MCF 10A (cell line): ENCODE results near the gene CST9. TPM values are rescaled to one million over a fixed set of nuclear protein-coding genes. Genes with fewer than 3 reads are reported as not detected.

Experiments
- BruUV-seq: library from RNA; stranded (reverse); fragments of 400-500 nt; replicated peaks from 2 replicates; lab custom pipeline; 2021; lab: Mats Ljungman, UMichigan
- CTCF ChIA-PET: fragments of 300-600 bp; sonication (Branson Sonifier 250); formaldehyde crosslinking; extraction: SDS; loops from one replicate; lab custom pipeline; 2021; ENCODE audit warnings: antibody characterized with exemption, inconsistent platforms; lab: Yijun Ruan, JAX
- POLR2A ChIA-PET: fragments of 300-600, 350-650 bp; sonication (Branson Sonifier 250); formaldehyde crosslinking; extraction: SDS; loops from one replicate; lab custom pipeline; 2020; ENCODE audit warnings: antibody characterized with exemption, inconsistent platforms; lab: Yijun Ruan, JAX
- DNase-seq: peaks from one replicate; pipeline ENCODE4 v3.0.0-alpha.2; 2018; ENCODE audit not compliant: unreplicated experiment
- H3K27ac Mint-ChIP-seq: one replicate; pipeline ENCODE4 v1.8.0; 2022; ENCODE audit warnings: mild to moderate bottlenecking, low read depth, mixed read lengths; ENCODE audit not compliant: unreplicated experiment
- H3K27me3 Mint-ChIP-seq: one replicate; pipeline ENCODE4 v1.8.0; 2022; ENCODE audit warnings: mixed read lengths; ENCODE audit not compliant: insufficient read depth, unreplicated experiment
- H3K36me3 Mint-ChIP-seq: one replicate; pipeline ENCODE4 v1.8.0; 2022; ENCODE audit warnings: mild to moderate bottlenecking, moderate library complexity, mixed read lengths; ENCODE audit not compliant: insufficient read depth, unreplicated experiment
- H3K4me1 Mint-ChIP-seq: one replicate; pipeline ENCODE4 v1.8.0; 2022; ENCODE audit warnings: mixed read lengths; ENCODE audit not compliant: insufficient read depth, unreplicated experiment
- H3K4me3 Mint-ChIP-seq: one replicate; pipeline ENCODE4 v1.8.0; 2022; ENCODE audit warnings: mild to moderate bottlenecking, moderate library complexity, mixed read lengths; ENCODE audit not compliant: unreplicated experiment
- H3K9me3 Mint-ChIP-seq: one replicate; pipeline ENCODE4 v1.8.0; 2022; ENCODE audit warnings: mixed read lengths; ENCODE audit not compliant: unreplicated experiment
- CTCF ChIP-seq: fragments of 200-600 bp; IDR thresholded peaks from one replicate; pipeline ENCODE4 v1.8.0; 2022; ENCODE audit warnings: antibody characterized with exemption, mild to moderate bottlenecking; ENCODE audit not compliant: unreplicated experiment
- intact Hi-C: fragments of 100-400 bp; cut with micrococcal nuclease; formaldehyde crosslinking; loops from 2 replicates; pipeline ENCODE4 v1.14.1; 2022
- total RNA-seq: library from RNA; stranded (reverse); gene quantifications from 2 replicates; pipeline ENCODE4 v1.2.3, GENCODE V29; 2022

The CST9 gene
- total RNA-seq, 1 experiment from 2014 or later, result not detected

- intact Hi-C loops, result no loop called here
- DNase-seq, result no peak
These were observed 8.4 kb upstream of the CST9 start for GRCh38 chr20:23614163-23614562.

GRCh38 chr20:23613676-23614075 is 8.0 kb upstream of the CST9 start:
- Mint-ChIP-seq H3K27me3 (no peaks in the 10 kb centered on the region), H3K9me3 (no peaks in the 10 kb centered on the region), H3K4me3 (no peak overlapping the region), H3K27ac (no peak overlapping the region), H3K36me3 (no peaks in the 10 kb centered on the region), H3K4me1 (no peaks in the 10 kb centered on the region)
- ChIA-PET POLR2A (interaction anchor here (0.9 to 1.2 kb wide), 3 partner anchors 16 to 1240 kb away, joined by 3 to 5 read pairs (median 3); no protein-coding TSS in a partner anchor), CTCF (interaction anchor here (0.6 to 2.6 kb wide), 4 partner anchors 55 to 171 kb away, joined by 3 to 18 read pairs (median 4); no protein-coding TSS in a partner anchor)
- no peak for DNase-seq
- intact Hi-C loops, result no loop called here
- TF ChIP-seq CTCF, result no peak
- no TSS peak for BruUV-seq

More at GRCh38 chr20:23614163-23614562, 8.4 kb upstream of the CST9 start:
- no peak for TF ChIP-seq CTCF
- no TSS peak for BruUV-seq
- Mint-ChIP-seq H3K9me3 (no peaks in the 10 kb centered on the region), H3K27ac (no peak overlapping the region), H3K27me3 (no peaks in the 10 kb centered on the region), H3K36me3 (no peaks in the 10 kb centered on the region), H3K4me1 (no peaks in the 10 kb centered on the region), H3K4me3 (no peak overlapping the region)
- CTCF ChIA-PET, result interaction anchor here (0.6 to 2.6 kb wide), 3 partner anchors 55 to 172 kb away, joined by 3 to 18 read pairs (median 4); no protein-coding TSS in a partner anchor
- POLR2A ChIA-PET, result interaction anchor here (0.6 to 1.2 kb wide), 3 partner anchors 15 to 34 kb away, joined by 3 to 5 read pairs (median 4); no protein-coding TSS in a partner anchor

GRCh38 chr20:23612396-23612795 is 6.7 kb upstream of the CST9 start:
- ChIA-PET POLR2A (interaction anchor here (0.9 kb wide), 1 partner anchor 23 kb away, joined by 3 read pairs; no protein-coding TSS in a partner anchor), CTCF (interaction anchor here (0.9 to 17.1 kb wide), 4 partner anchors 9 to 171 kb away, joined by 3 to 541 read pairs (median 10); partner anchors contain the start of gene CSTL1)
- intact Hi-C loops, result no loop called here
- H3K4me1 Mint-ChIP-seq, result no peaks in the 10 kb centered on the region
- DNase-seq, result no peak
- no peak overlapping the region for H3K4me3 Mint-ChIP-seq
- no peak for TF ChIP-seq CTCF
- no peaks in the 10 kb centered on the region for H3K27me3 Mint-ChIP-seq
- no TSS peak for BruUV-seq
- H3K36me3 Mint-ChIP-seq, result no peaks in the 10 kb centered on the region
- no peak overlapping the region for H3K27ac Mint-ChIP-seq
- no peaks in the 10 kb centered on the region for H3K9me3 Mint-ChIP-seq

- DNase-seq, result no peak
- no peak for TF ChIP-seq CTCF
- Mint-ChIP-seq H3K36me3 (no peaks in the 10 kb centered on the region), H3K9me3 (no peaks in the 10 kb centered on the region), H3K4me1 (no peaks in the 10 kb centered on the region), H3K4me3 (no peak overlapping the region), H3K27me3 (no peaks in the 10 kb centered on the region), H3K27ac (no peak overlapping the region)
- POLR2A ChIA-PET, result interaction anchor here (0.6 to 4.5 kb wide), 9 partner anchors 10 to 1569 kb away, joined by 3 to 16 read pairs (median 5); partner anchors contain the start of gene NXT1
- CTCF ChIA-PET, result interaction anchor here (0.6 to 17.1 kb wide), 9 partner anchors 13 to 919 kb away, joined by 3 to 541 read pairs (median 4); partner anchors contain the start of genes CSTL1 and NAPB
- BruUV-seq, result no TSS peak
- intact Hi-C loops, result no loop called here
These were observed 3.9 kb upstream of the CST9 start for GRCh38 chr20:23609486-23610109.
